Left colon (tissue), 2 donors: ENCODE measurements around the gene GSC2. TPM values are rescaled to one million over a fixed set of nuclear protein-coding genes. Genes with fewer than 3 reads are reported as not detected.

Source experiments
- ATAC-seq: fragments of 200-7000 bp; cut with Tn5 transposase; one replicate; pipeline ENCODE4 v1.9.1; 2020; ENCODE audit warnings: mild to moderate bottlenecking, moderate library complexity
- DNase-seq, 2 donors: peaks; one replicate each; pipeline ENCODE4 v3.0.0-alpha.2; 2020
- intact Hi-C, 2 donors: fragments of 100-400 bp; cut with DNase I in 1 of 2; cut with micrococcal nuclease in 1 of 2; formaldehyde crosslinking; loops; one replicate each; pipeline versions ENCODE4 v1.11.2 to v1.14.0; 2022; cut with DNase I, micrococcal nuclease
- total RNA-seq, 2 donors: library from RNA; stranded (reverse); fragmentation: NEBNext Ultra II Directional; extraction: Animal tissue kit (Norgen Biotek cat#: 25700); gene quantifications; one replicate each; pipeline ENCODE4 v1.2.1, GENCODE V29; 2021
- donor health status: DM: no; HTN: no; CAD: no.
- donor health status: DM: yes; HTN: yes; CAD: no.

GSC2 gene
- total RNA-seq, 2 donors from 2014 or later: not detected

- no peak for DNase-seq
- no peak for ATAC-seq
- intact Hi-C loops: no loop called here
These were observed 11.1 kb downstream of the GSC2 start for GRCh38 chr22:19139001-19139356.

- ATAC-seq: no peak
- DNase-seq: no peak
- intact Hi-C loops: no loop called here
These were observed 11.7 kb downstream of the GSC2 start for GRCh38 chr22:19138217-19139000.

GRCh38 chr22:19137384-19138216 is 12.5 kb downstream of the GSC2 start:
- DNase-seq: no peak
- intact Hi-C loops: no loop called here
- no peak for ATAC-seq

- ATAC-seq (no peak), DNase-seq (no peak)
- intact Hi-C loops: no loop called here
These were observed 13.2 kb downstream of the GSC2 start for GRCh38 chr22:19136915-19137314.

- no peak for ATAC-seq
- intact Hi-C loops: no loop called here
These were observed 15.2 kb downstream of the GSC2 start for GRCh38 chr22:19134874-19135273.

GRCh38 chr22:19134176-19134831 is 15.8 kb downstream of the GSC2 start:
- intact Hi-C loops: no loop called here
- DNase-seq (no peak), ATAC-seq (no peak)

More at GRCh38 chr22:19134874-19135273, 15.2 kb downstream of the GSC2 start:
- no peak for DNase-seq

- no peak for ATAC-seq
- intact Hi-C loops: no loop called here
- DNase-seq: no peak
These were observed 16.5 kb downstream of the GSC2 start for GRCh38 chr22:19133561-19133960.

GRCh38 chr22:19132693-19133400 is 17.2 kb downstream of the GSC2 start:
- ATAC-seq (no peak), DNase-seq (no peak)
- intact Hi-C loops: no loop called here

GRCh38 chr22:19132153-19132552 is 17.9 kb downstream of the GSC2 start:
- intact Hi-C loops: no loop called here
- ATAC-seq (no peak), DNase-seq (no peak)

GRCh38 chr22:19131685-19132015 is 18.4 kb downstream of the GSC2 start:
- intact Hi-C loops: no loop called here
- DNase-seq: no peak
- ATAC-seq: no peak

- intact Hi-C loops: no loop called here
- no peak for DNase-seq
- no peak for ATAC-seq
These were observed 19.0 kb downstream of the GSC2 start, which contains the start of gene TSSK2 for GRCh38 chr22:19130959-19131684. Gene TSSK2, plus strand, starts transcription at chr22:19131308. Its CDS starts 92 bp downstream, at chr22:19131400.

GRCh38 chr22:19129871-19130270 is 20.2 kb downstream of the GSC2 start:
- ATAC-seq (no peak), DNase-seq (no peak)
- intact Hi-C loops: no loop called here

GRCh38 chr22:19128946-19129727 is 21.0 kb downstream of the GSC2 start:
- ATAC-seq (no peak), DNase-seq (no peak)
- intact Hi-C loops: no loop called here

- intact Hi-C loops: no loop called here
- no peak for DNase-seq
- no peak for ATAC-seq
These were observed 22.1 kb downstream of the GSC2 start for GRCh38 chr22:19128009-19128401.

GRCh38 chr22:19127329-19128008 is 22.6 kb downstream of the GSC2 start:
- intact Hi-C loops: no loop called here
- DNase-seq (peak; percentile 42 to 52), ATAC-seq (peak; percentile 56)

- ATAC-seq (no peak), DNase-seq (no peak)
- intact Hi-C loops: no loop called here
These were observed 23.5 kb downstream of the GSC2 start for GRCh38 chr22:19126309-19127273.
